Esophagus squamous epithelium (tissue), 4 donors: ENCODE results near the gene SNCB.

ENCODE experiments used
- POLR2A ChIP-seq, 4 donors: fragments of 450-650 bp; IDR thresholded peaks; one replicate each; pipeline ENCODE4 v1.6.1; 2017; ENCODE audit warnings: antibody characterized with exemption in 4 of 4, mild to moderate bottlenecking in 4 of 4, moderate library complexity in 3 of 4
- TF ChIP-seq, protein P1 (sequence below), 6 experiments: fragments of 450-650 bp in 4 of 6; fragments of 200-600 bp in 2 of 6; sonication (generic) in 2 of 6; IDR thresholded peaks; one replicate each; pipeline ENCODE4 v1.5.1; 2016 to 2019; ENCODE audit warnings: antibody characterized with exemption in 6 of 6, mild to moderate bottlenecking in 4 of 6, moderate library complexity in 4 of 6

DNA sequence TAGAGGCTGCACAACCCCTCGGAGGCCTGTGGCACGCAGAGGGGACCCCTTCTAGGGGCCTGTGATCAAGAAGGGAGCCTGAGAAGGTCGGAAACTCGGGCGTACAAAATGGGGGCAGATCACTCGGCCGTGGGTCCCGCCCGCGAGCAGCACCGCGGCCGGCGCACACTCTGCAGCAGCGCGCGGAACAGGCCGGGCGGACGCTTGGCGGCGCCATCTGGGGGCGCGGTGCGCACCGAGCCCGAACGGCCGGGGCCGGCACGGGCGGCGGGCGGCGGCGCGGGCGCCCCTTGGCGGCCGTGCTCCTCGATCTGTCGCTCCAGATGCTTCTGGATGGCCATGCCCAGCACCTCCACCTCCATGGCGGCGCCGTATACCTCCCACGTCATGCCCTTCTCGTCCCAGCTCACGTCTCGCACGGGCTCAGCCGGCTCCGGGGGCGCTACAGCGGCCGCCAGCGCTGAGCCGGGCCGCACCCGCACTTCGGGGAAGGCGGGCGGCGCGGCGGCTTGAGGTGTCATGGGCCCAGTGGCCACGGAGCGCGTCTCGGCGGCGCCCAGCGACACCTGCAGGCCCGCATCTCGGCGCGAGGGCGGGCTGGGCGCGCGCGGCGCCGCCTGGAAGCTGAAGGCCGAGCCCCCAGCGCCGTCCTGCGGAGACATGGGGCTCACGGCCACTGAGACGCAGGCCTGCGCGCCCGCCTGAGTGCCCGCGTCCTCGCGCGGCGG lies 33.5 kb downstream of the SNCB start:
- TF ChIP-seq, protein P1, sequence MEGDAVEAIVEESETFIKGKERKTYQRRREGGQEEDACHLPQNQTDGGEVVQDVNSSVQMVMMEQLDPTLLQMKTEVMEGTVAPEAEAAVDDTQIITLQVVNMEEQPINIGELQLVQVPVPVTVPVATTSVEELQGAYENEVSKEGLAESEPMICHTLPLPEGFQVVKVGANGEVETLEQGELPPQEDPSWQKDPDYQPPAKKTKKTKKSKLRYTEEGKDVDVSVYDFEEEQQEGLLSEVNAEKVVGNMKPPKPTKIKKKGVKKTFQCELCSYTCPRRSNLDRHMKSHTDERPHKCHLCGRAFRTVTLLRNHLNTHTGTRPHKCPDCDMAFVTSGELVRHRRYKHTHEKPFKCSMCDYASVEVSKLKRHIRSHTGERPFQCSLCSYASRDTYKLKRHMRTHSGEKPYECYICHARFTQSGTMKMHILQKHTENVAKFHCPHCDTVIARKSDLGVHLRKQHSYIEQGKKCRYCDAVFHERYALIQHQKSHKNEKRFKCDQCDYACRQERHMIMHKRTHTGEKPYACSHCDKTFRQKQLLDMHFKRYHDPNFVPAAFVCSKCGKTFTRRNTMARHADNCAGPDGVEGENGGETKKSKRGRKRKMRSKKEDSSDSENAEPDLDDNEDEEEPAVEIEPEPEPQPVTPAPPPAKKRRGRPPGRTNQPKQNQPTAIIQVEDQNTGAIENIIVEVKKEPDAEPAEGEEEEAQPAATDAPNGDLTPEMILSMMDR (IDR thresholded peaks at IDR 0.05), result peak in 3 of 6 experiments; percentile 13 to 43 (median 28)
- no peak for TF ChIP-seq POLR2A (IDR thresholded peaks at IDR 0.05)
